GM21737 (cell line): ENCODE data around the gene PRKCD.

Source experiments
- ATAC-seq: cut with Tn5 transposase; IDR thresholded peaks from one replicate; pipeline ENCODE4 v1.9.1; 2021; ENCODE audit warnings: mild to moderate bottlenecking, moderate library complexity; ENCODE audit not compliant: unreplicated experiment

PRKCD gene

GRCh38 chr3:53154881-53155285, 6.1 kb upstream of the PRKCD start:
- ATAC-seq: no peak

DNA sequence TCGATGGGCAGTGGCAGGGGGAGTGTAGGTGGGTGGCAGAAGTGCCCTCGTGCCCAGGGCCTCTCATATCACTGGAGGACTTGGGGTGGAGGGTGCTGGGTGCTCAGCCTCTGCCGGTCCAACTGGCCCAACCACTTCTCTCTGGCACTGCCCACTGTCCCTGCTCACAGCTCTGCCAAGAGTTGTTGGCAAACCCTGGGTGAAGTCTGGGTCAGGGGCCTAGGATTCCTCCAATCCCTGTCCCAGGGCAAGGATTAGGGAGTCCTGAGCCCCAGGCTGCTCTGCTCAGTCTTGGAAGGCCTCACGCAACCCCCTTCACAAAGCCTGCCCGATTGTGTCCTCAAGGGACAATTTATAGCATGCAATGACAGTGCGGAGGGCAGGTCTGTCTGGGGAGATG, 5.2 kb upstream of the PRKCD start:
- ATAC-seq: no peak

- no peak for ATAC-seq
Measured at GRCh38 chr3:53156368-53156834, 4.6 kb upstream of the PRKCD start.

DNA sequence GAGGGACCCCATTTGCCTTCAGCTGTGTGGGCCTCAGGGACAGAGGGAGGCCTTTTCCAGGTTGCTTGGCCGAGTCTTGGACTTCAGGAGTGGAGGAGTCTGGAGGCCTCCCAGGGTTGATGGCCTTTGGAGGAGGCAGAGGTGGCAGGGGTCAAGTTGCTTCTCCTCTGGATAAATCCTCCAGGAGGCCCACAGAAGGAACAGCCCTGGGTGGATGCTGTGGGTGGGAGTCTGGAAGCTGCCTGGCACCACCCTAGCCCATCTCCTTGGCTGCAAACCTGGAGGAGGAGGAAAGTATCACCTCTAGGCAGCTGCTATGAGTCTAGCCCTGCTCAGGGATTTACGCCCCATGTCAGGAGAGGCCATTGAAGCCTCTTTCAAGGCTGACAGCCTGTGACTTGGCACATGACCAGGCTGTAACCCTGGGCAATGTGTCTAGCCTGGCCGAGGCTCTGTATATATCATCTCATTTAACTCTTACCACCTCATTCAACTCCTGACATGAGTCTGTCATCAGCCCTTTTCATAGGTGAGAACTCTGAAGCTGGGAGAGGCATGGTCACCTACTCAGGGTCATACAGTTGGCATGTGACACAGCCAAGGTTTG, 2.9 kb upstream of the PRKCD start:
- ATAC-seq: no peak

- no peak for ATAC-seq
Measured at GRCh38 chr3:53158765-53159155, 2.2 kb upstream of the PRKCD start.

DNA sequence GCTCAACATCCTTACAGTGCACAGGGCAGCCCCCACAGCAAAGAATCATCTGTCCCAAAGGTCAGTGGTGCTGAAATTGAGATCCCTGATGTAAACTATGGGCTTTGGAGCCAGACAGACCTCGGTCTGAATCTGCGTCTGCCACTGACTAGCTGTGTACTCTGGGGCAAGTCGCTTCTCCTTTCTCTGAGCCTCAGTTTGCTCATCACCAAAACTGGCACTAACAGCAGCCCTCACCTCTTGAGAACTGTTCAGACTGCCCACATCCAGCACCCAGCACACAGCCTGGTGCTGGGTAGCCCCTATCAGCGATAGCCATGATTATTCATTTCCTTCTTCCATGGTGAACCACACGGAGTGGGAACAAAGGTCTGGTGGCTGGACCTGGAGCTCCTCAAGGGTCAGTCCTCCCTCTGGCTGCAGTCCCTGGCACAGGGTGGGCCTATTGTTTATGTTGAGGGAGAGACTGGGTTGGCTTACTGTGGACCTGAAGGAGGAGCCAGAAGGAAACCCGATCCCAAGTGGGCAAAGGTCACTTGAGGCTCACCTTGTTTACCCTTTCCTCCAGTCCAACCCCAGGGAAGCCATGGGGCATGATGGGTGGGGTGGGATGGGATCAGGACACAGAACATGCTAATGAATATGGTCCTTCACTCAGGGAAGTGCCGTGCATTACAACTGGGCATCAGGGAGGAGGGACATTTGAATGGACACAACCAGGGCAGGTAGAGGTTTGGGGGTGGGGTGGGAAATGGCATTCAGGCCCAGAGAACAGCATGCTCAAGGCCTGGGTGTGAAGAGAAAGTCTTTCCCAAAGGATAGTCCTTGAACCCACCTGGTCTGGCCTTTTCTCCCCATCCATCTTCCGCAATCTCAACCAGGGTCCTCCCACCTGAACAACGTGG, 1.6 kb upstream of the PRKCD start:
- ATAC-seq: no peak

- no peak for ATAC-seq
Measured at GRCh38 chr3:53160061-53160659, 849 bp upstream of the PRKCD start.

GRCh38 chr3:53161450-53161819, 426 bp downstream of the PRKCD start:
- ATAC-seq: no peak

- ATAC-seq: no peak
Measured at GRCh38 chr3:53161820-53162671, 1.0 kb downstream of the PRKCD start.

DNA sequence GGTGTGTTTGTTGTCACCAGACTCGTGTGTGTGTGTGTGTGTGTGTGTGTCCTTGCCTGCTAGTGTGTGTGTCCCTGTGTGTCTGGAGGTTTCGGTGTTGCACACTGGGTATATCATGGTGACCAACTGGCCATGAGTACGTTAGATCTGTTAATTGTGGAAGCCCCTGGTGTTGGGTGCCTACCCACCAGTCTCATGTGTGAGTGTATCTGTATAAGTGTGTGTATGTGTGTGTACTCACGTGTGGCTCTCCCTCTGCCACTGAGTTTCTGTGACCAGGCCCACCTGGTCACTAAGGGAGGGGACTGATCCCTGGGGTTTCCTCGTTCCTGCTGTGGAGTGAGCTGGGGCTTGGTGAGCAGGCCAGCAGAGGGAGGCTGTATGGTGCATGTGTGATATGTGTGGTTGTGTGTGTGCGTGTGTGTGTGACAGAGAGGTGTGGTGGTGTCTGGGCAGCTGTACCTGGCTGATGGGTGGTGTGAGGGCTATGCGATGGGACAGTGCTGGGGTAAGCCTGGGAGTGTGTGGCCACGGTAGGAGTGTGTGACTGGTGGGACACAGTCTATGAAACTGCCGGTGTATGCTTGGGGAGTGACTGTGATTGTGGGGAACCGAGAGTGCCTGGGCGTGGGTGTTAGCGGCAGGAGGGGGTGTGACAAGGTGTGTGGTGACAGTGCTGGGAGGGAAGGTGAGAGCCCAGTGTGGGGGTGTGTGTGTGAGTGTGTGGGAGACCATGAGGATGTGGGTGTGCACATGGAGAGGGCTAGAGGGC, 1.8 kb downstream of the PRKCD start:
- ATAC-seq: no peak

DNA sequence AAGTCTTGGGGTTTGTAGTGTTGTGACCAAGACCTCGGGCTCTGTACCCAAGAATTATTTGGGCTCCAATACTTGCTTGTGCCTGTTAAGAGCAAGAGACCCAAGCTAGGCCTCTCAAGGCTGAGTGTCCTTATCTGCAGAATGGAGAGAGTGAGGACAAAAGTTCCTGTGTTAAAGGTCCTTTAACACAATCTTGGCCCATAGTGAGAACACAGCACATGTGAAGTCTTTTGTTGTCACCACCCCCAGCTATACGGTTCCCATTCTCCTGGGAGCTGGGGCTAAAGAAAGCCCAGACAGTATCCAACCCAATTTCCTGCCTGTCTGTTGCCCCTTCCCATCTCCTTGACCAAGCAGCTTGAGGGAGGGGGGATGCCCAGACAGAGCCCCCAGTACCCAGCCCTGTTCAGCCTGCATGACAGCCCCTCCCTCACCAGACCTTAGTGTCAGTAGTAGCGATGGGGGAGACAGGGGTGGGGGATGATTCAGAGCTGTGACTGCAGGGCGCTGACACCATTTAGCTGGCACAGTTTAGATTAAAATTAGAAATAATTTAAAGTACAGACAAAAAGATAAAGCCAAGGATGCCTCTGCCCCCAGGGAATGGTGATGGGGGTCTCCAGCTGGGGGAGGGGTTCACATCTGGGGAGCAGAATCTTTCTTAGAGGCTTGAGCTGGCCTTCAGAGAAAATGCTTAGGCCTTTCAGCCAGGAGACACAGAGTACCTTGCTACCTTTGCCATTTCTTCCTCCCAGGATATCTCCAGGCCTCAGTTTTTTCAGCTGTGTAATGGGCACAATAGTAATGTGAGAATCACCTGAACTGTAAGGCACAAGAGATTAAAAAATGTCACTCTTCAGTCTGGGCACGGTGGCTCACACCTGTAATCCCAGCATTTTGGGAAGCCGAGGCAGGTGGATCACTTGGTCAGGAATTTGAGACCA, 2.7 kb downstream of the PRKCD start:
- ATAC-seq: no peak

- no peak for ATAC-seq
Measured at GRCh38 chr3:53164911-53165310, 3.9 kb downstream of the PRKCD start.

GRCh38 chr3:53166206-53166605, 5.2 kb downstream of the PRKCD start:
- ATAC-seq: no peak

DNA sequence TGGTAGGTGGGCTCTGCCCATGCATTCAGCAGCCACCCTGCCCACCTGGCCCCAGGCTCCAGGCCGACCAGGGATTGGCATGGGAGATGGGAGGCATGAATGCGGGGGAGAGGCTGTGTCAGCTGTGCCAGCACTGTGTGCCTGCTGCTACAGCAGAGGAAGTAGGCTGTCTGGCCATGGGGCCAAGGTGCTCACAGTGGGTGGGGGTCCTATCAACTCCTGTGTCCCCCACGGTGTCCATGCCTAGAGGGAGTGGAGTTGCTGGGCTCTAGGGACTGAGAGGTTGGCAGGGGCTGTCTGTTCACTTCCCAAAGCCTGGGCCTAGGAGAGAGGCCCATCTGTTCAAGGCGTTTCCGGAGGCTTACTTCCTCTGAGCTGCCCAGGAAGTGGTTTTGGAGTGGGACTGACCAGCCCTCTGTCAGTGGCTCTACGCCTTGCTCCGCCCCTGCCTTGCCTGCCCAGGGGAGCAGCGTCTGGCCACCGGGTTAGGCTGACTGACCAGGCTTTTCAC, 5.8 kb downstream of the PRKCD start:
- peak; percentile 25 for ATAC-seq

- no peak for ATAC-seq
Measured at GRCh38 chr3:53167418-53168174, 6.6 kb downstream of the PRKCD start.

DNA sequence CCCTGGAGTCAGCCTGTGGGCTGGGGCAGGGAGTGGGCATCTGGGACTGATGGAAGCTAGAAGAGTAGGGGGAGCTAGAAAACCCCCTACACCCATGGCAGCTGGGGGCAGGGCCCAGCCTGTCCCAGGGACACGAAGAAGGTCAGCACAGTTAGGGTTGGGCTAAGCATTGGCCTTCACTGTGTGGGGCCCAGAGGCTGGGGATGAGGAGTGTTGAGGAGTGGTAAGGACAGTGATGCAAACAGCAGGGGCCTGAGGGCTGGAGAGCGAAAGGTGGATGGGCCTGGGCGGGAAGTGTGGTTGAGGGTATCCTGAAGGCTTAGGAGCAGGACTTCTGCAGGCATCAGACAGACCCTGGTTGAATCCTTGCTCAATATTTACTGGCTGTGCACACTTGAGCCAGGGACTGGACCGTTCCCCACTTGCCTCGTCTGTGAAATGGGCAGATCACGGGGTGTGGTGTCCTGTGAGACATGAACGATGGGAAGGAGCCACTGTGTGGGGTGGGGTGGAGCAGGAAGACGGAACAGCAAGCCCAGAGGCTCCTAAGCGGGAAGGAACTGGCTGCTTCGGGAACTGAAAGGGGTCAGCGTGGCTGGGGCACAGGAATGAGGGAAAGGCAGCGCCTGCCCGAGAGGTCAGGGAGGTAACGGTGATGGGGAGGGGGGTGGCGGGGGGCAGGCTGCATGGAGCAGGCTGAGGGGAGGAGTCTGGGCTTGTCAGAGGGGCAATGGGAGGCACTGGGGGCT, 7.3 kb downstream of the PRKCD start:
- no peak for ATAC-seq

DNA sequence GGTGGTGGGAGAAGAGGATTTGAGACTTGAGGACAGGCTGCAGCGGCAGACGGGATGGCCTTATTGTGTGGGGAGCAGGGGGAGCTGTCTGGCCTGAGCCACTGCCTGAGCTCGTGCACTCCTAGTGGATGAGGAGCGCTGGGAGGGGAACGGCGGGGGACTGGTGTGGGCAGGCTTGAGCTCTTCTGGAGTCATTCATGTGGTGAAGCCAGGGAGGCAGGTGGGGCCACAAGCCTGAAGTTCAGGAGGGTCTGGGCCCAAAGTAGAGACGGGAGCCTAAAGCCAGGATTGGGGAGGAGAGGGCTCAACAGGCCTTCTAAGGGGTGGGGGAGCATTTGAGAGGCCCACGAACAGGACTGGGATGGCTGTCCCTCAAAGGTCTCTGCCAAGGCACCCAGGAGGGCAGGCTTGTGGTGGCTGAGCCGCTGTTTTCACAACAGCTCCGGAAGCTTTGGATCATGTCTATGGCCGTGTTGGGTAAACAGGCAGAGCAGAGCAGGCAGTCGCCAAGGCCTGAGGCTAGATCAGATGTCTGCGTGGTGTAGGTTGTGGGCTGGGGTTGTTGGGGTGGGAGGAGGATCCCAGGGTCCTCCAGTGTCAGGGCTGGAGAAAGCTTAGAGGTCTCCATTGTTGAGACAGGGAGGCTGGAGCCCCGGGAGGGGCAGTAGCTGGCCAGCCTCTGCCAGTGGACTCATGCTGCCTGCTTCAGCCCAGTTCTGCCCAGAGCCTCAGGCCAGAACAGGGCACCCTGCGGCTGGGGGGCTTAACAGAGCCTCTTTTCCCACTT, 8.2 kb downstream of the PRKCD start:
- no peak for ATAC-seq
